ENCODE data around the gene ARID2.

GRCh38 chr12:45887544-45887943, 158.0 kb downstream of the ARID2 start:
- TF ChIP-seq, protein P1, sequence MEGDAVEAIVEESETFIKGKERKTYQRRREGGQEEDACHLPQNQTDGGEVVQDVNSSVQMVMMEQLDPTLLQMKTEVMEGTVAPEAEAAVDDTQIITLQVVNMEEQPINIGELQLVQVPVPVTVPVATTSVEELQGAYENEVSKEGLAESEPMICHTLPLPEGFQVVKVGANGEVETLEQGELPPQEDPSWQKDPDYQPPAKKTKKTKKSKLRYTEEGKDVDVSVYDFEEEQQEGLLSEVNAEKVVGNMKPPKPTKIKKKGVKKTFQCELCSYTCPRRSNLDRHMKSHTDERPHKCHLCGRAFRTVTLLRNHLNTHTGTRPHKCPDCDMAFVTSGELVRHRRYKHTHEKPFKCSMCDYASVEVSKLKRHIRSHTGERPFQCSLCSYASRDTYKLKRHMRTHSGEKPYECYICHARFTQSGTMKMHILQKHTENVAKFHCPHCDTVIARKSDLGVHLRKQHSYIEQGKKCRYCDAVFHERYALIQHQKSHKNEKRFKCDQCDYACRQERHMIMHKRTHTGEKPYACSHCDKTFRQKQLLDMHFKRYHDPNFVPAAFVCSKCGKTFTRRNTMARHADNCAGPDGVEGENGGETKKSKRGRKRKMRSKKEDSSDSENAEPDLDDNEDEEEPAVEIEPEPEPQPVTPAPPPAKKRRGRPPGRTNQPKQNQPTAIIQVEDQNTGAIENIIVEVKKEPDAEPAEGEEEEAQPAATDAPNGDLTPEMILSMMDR (IDR thresholded peaks at IDR 0.05) = no peak
- TF ChIP-seq EZH2 (IDR thresholded peaks at IDR 0.05; ENCODE audit: borderline replicate concordance, insufficient read depth, low read depth, low read length, poor library complexity, severe bottlenecking) = no peak

All from B cell (primary cell).